Neural progenitor cell (in vitro differentiated cells): Measurements from ENCODE around the gene S1PR2.

Experiments used
- CTCF ChIP-seq: fragments of 200-600 bp; sonication (generic); IDR thresholded peaks from 2 replicates; pipeline ENCODE4 v1.5.1; 2017; ENCODE audit warnings: antibody characterized with exemption, mild to moderate bottlenecking
- EZH2 ChIP-seq: fragments of 200-600 bp; sonication (generic); IDR thresholded peaks from 2 replicates; pipeline ENCODE4 v1.6.1; 2017; ENCODE audit warnings: antibody characterized with exemption, mild to moderate bottlenecking, moderate library complexity
- EZH2phosphoT487 ChIP-seq: fragments of 200-600 bp; sonication (generic); IDR thresholded peaks from 2 replicates; pipeline ENCODE4 v1.6.1; 2017; ENCODE audit warnings: antibody characterized with exemption

- TF ChIP-seq EZH2 (no peak), CTCF (no peak), EZH2phosphoT487 (no peak)
These were observed 7.1 kb upstream of the S1PR2 start for GRCh38 chr19:10238172-10238783.
